Measurements from ENCODE around the gene FRMD3. TPM values are rescaled to one million over a fixed set of nuclear protein-coding genes. Genes with fewer than 3 reads are reported as not detected.
"Not testable (repeated sequence)": the region's sequence is repeated elsewhere in the genome, so short reads cannot be mapped to it uniquely, and the experiment has no call there.

FRMD3 gene
- total RNA-seq, 2 experiments from 2014 or later, result 0.12 TPM; not detected in 1

GRCh38 chr9:83362341-83362995 is 175.7 kb downstream of the FRMD3 start:
- intact Hi-C loops (cut with micrococcal nuclease), result no loop called here
- Mint-ChIP-seq H3K27ac (no peak overlapping the region), H3K36me3 (ENCODE audit: low read depth) (no peaks in the 10 kb centered on the region), H3K4me3 (no peak overlapping the region), H3K4me1 (ENCODE audit: low read depth) (no peaks in the 10 kb centered on the region), H3K9me3 (no peaks in the 10 kb centered on the region), H3K27me3 (ENCODE audit: low read depth) (no peaks in the 10 kb centered on the region)
- CTCF ChIA-PET, result no interaction called here
- no peak for DNase-seq

- CTCF ChIA-PET, result no interaction called here
- no peaks in the 10 kb centered on the region for H3K4me1 Mint-ChIP-seq (ENCODE audit: low read depth)
- no peaks in the 10 kb centered on the region for H3K36me3 Mint-ChIP-seq (ENCODE audit: low read depth)
- intact Hi-C loops (cut with micrococcal nuclease), result no loop called here
- no peaks in the 10 kb centered on the region for H3K27me3 Mint-ChIP-seq (ENCODE audit: low read depth)
- H3K4me3 Mint-ChIP-seq, result no peak overlapping the region
- DNase-seq, result no peak
- H3K27ac Mint-ChIP-seq, result no peak overlapping the region
- no peaks in the 10 kb centered on the region for H3K9me3 Mint-ChIP-seq
These were observed 179.2 kb downstream of the FRMD3 start for GRCh38 chr9:83359039-83359438.

GRCh38 chr9:83358493-83358892 is 179.7 kb downstream of the FRMD3 start:
- DNase-seq; H3K27ac Mint-ChIP-seq; H3K9me3 Mint-ChIP-seq; H3K4me3 Mint-ChIP-seq; intact Hi-C loops (cut with micrococcal nuclease); H3K36me3 Mint-ChIP-seq (ENCODE audit: low read depth); H3K27me3 Mint-ChIP-seq (ENCODE audit: low read depth); CTCF ChIA-PET; H3K4me1 Mint-ChIP-seq (ENCODE audit: low read depth): not testable (repeated sequence)

- H3K36me3 Mint-ChIP-seq (ENCODE audit: low read depth), result no peaks in the 10 kb centered on the region
- intact Hi-C loops (cut with micrococcal nuclease), result no loop called here
- no peak for DNase-seq
- no peaks in the 10 kb centered on the region for H3K9me3 Mint-ChIP-seq
- no peak overlapping the region for H3K27ac Mint-ChIP-seq
- H3K27me3 Mint-ChIP-seq (ENCODE audit: low read depth), result no peaks in the 10 kb centered on the region
- H3K4me3 Mint-ChIP-seq, result no peak overlapping the region
- CTCF ChIA-PET, result interaction anchor here (0.9 to 1.4 kb wide), 2 partner anchors 13 to 21 kb away, joined by 3 read pairs; no protein-coding TSS in a partner anchor
- H3K4me1 Mint-ChIP-seq (ENCODE audit: low read depth), result no peaks in the 10 kb centered on the region
These were observed 182.5 kb downstream of the FRMD3 start for GRCh38 chr9:83355729-83356151.

GRCh38 chr9:83355024-83355444 is 183.2 kb downstream of the FRMD3 start:
- Mint-ChIP-seq H3K36me3 (ENCODE audit: low read depth) (no peaks in the 10 kb centered on the region), H3K9me3 (no peaks in the 10 kb centered on the region), H3K27me3 (ENCODE audit: low read depth) (no peaks in the 10 kb centered on the region), H3K4me1 (ENCODE audit: low read depth) (no peaks in the 10 kb centered on the region), H3K27ac (no peak overlapping the region), H3K4me3 (no peak overlapping the region)
- CTCF ChIA-PET, result interaction anchor here (0.9 to 1.4 kb wide), 2 partner anchors 12 to 20 kb away, joined by 3 read pairs; no protein-coding TSS in a partner anchor
- intact Hi-C loops (cut with micrococcal nuclease), result no loop called here
- DNase-seq, result no peak

GRCh38 chr9:83349031-83349430 is 189.2 kb downstream of the FRMD3 start:
- Mint-ChIP-seq H3K9me3 (no peaks in the 10 kb centered on the region), H3K36me3 (ENCODE audit: low read depth) (no peaks in the 10 kb centered on the region), H3K27ac (no peak overlapping the region), H3K27me3 (ENCODE audit: low read depth) (no peaks in the 10 kb centered on the region), H3K4me1 (ENCODE audit: low read depth) (no peaks in the 10 kb centered on the region), H3K4me3 (no peak overlapping the region)
- intact Hi-C loops (cut with micrococcal nuclease), result no loop called here
- CTCF ChIA-PET, result interaction anchor here (0.5 to 1.0 kb wide), 3 partner anchors 196 to 256 kb away, joined by 3 read pairs; no protein-coding TSS in a partner anchor
- DNase-seq, result no peak

GRCh38 chr9:83346655-83347420 is 191.4 kb downstream of the FRMD3 start:
- no peak overlapping the region for H3K4me3 Mint-ChIP-seq
- no peak for DNase-seq
- intact Hi-C loops (cut with micrococcal nuclease), result no loop called here
- H3K9me3 Mint-ChIP-seq, result no peaks in the 10 kb centered on the region
- H3K27me3 Mint-ChIP-seq (ENCODE audit: low read depth), result no peaks in the 10 kb centered on the region
- no peak overlapping the region for H3K27ac Mint-ChIP-seq
- H3K4me1 Mint-ChIP-seq (ENCODE audit: low read depth), result no peaks in the 10 kb centered on the region
- CTCF ChIA-PET, result interaction anchor here (0.6 kb wide), 1 partner anchor 461 kb away, joined by 3 read pairs; no protein-coding TSS in a partner anchor
- H3K36me3 Mint-ChIP-seq (ENCODE audit: low read depth), result peaks cover 2% of the 10 kb centered on the region

- Mint-ChIP-seq H3K27ac (no peak overlapping the region), H3K4me1 (ENCODE audit: low read depth) (no peaks in the 10 kb centered on the region), H3K27me3 (ENCODE audit: low read depth) (no peaks in the 10 kb centered on the region), H3K36me3 (ENCODE audit: low read depth) (peaks cover 2% of the 10 kb centered on the region), H3K9me3 (no peaks in the 10 kb centered on the region), H3K4me3 (no peak overlapping the region)
- CTCF ChIA-PET, result interaction anchor here (2.5 kb wide), 1 partner anchor 10 kb away, joined by 12 read pairs; no protein-coding TSS in a partner anchor
- no peak for DNase-seq
- intact Hi-C loops (cut with micrococcal nuclease), result no loop called here
These were observed 194.7 kb downstream of the FRMD3 start for GRCh38 chr9:83343366-83343999.

- DNase-seq, result no peak
- Mint-ChIP-seq H3K9me3 (no peaks in the 10 kb centered on the region), H3K27ac (no peak overlapping the region), H3K36me3 (ENCODE audit: low read depth) (peaks cover 2% of the 10 kb centered on the region), H3K4me3 (no peak overlapping the region), H3K27me3 (ENCODE audit: low read depth) (no peaks in the 10 kb centered on the region), H3K4me1 (ENCODE audit: low read depth) (no peaks in the 10 kb centered on the region)
- intact Hi-C loops (cut with micrococcal nuclease), result no loop called here
- CTCF ChIA-PET, result interaction anchor here (0.7 to 2.5 kb wide), 2 partner anchors 9 to 13 kb away, joined by 3 to 12 read pairs; no protein-coding TSS in a partner anchor
These were observed 195.5 kb downstream of the FRMD3 start for GRCh38 chr9:83342731-83343130.

GRCh38 chr9:83342006-83342405 is 196.2 kb downstream of the FRMD3 start:
- CTCF ChIA-PET, result interaction anchor here (0.9 to 2.5 kb wide), 2 partner anchors 8 to 202 kb away, joined by 4 to 12 read pairs; no protein-coding TSS in a partner anchor
- H3K4me3 Mint-ChIP-seq, result no peak overlapping the region

GRCh38 chr9:83340451-83340850 is 197.8 kb downstream of the FRMD3 start:
- H3K4me3 Mint-ChIP-seq, result no peak overlapping the region
- H3K27me3 Mint-ChIP-seq (ENCODE audit: low read depth), result no peaks in the 10 kb centered on the region
- no peaks in the 10 kb centered on the region for H3K9me3 Mint-ChIP-seq
- no peaks in the 10 kb centered on the region for H3K4me1 Mint-ChIP-seq (ENCODE audit: low read depth)
- intact Hi-C loops (cut with micrococcal nuclease), result no loop called here
- no peak for DNase-seq
- H3K27ac Mint-ChIP-seq, result no peak overlapping the region
- CTCF ChIA-PET, result no interaction called here
- peaks cover 2% of the 10 kb centered on the region for H3K36me3 Mint-ChIP-seq (ENCODE audit: low read depth)

More at GRCh38 chr9:83342006-83342405, 196.2 kb downstream of the FRMD3 start:
- Mint-ChIP-seq H3K4me1 (ENCODE audit: low read depth) (no peaks in the 10 kb centered on the region), H3K9me3 (no peaks in the 10 kb centered on the region), H3K36me3 (ENCODE audit: low read depth) (peaks cover 2% of the 10 kb centered on the region), H3K27me3 (ENCODE audit: low read depth) (no peaks in the 10 kb centered on the region), H3K27ac (no peak overlapping the region)
- intact Hi-C loops (cut with micrococcal nuclease), result no loop called here
- DNase-seq, result no peak

GRCh38 chr9:83339435-83339834 is 198.8 kb downstream of the FRMD3 start:
- Mint-ChIP-seq H3K4me3 (no peak overlapping the region), H3K4me1 (ENCODE audit: low read depth) (peaks cover 1% of the 10 kb centered on the region), H3K36me3 (ENCODE audit: low read depth) (peaks cover 2% of the 10 kb centered on the region), H3K27ac (no peak overlapping the region), H3K27me3 (ENCODE audit: low read depth) (no peaks in the 10 kb centered on the region), H3K9me3 (no peaks in the 10 kb centered on the region)
- intact Hi-C loops (cut with micrococcal nuclease), result loop anchor here (10.0 kb wide), 2 partner anchors 135 to 375 kb away; no protein-coding TSS in a partner anchor
- DNase-seq, result no peak
- CTCF ChIA-PET, result interaction anchor here (1.4 kb wide), 1 partner anchor 203 kb away, joined by 3 read pairs; no protein-coding TSS in a partner anchor

All from activated naive CD4-positive, alpha-beta T cell treated with anti-CD3 and anti-CD28 coated beads for 36 hours (primary cell).